WTC11 (cell line): ENCODE data around the gene SLC9B1. TPM values are rescaled to one million over a fixed set of nuclear protein-coding genes. Genes with fewer than 3 reads are reported as not detected.

Experiments used
- ATF1 ChIP-seq: sonication (generic); formaldehyde crosslinking; IDR thresholded peaks from 2 replicates; pipeline ENCODE4 v1.8.1; 2023; ENCODE audit warnings: mild to moderate bottlenecking, moderate library complexity, missing genetic modification reagents
- CREM ChIP-seq: sonication (generic); formaldehyde crosslinking; IDR thresholded peaks from 2 replicates; pipeline ENCODE4 v1.8.1; 2022; ENCODE audit warnings: mild to moderate bottlenecking, missing genetic modification reagents, moderate library complexity
- ELF4 ChIP-seq: sonication (generic); formaldehyde crosslinking; IDR thresholded peaks from 2 replicates; pipeline ENCODE4 v1.8.1; 2022; ENCODE audit warnings: low read depth, mild to moderate bottlenecking, moderate library complexity, missing genetic modification reagents
- EMX1 ChIP-seq: fragments of 250-450 bp; sonication (Bioruptor Pico); IDR thresholded peaks from 2 replicates; pipeline ENCODE4 v1.8.0; 2021; ENCODE audit warnings: mild to moderate bottlenecking
- FOXJ3 ChIP-seq: sonication (generic); formaldehyde crosslinking; IDR thresholded peaks from 2 replicates; pipeline ENCODE4 v1.9.0; 2021; ENCODE audit warnings: missing genetic modification reagents, mild to moderate bottlenecking, borderline replicate concordance
- GABPB1 ChIP-seq: sonication (generic); formaldehyde crosslinking; IDR thresholded peaks from 2 replicates; pipeline ENCODE4 v1.8.1; 2023; ENCODE audit warnings: mild to moderate bottlenecking, missing genetic modification reagents
- GRHL2 ChIP-seq: fragments of 250-450 bp; sonication (Bioruptor Pico); IDR thresholded peaks from 2 replicates; pipeline ENCODE4 v1.8.0; 2022; ENCODE audit warnings: mild to moderate bottlenecking, moderate library complexity; ENCODE audit not compliant: insufficient replicate concordance, severe bottlenecking
- GTF2I ChIP-seq: fragments of 250-450 bp; sonication (Bioruptor Pico); conservative IDR thresholded peaks from 2 replicates; pipeline ENCODE4 v1.4.0; 2021; ENCODE audit warnings: mild to moderate bottlenecking
- MXD4 ChIP-seq: fragments of 250-450 bp; sonication (Bioruptor Pico); IDR thresholded peaks from 2 replicates; pipeline ENCODE4 v1.8.0; 2021; ENCODE audit warnings: mild to moderate bottlenecking, moderate library complexity, borderline replicate concordance
- RELA ChIP-seq: sonication (generic); formaldehyde crosslinking; IDR thresholded peaks from 2 replicates; pipeline ENCODE4 v1.8.1; 2022; ENCODE audit warnings: missing genetic modification reagents, mild to moderate bottlenecking, borderline replicate concordance
- SOX15 ChIP-seq: fragments of 250-450 bp; sonication (Bioruptor Pico); IDR thresholded peaks from 2 replicates; pipeline ENCODE4 v1.9.0; 2021; ENCODE audit warnings: mild to moderate bottlenecking
- SP1 ChIP-seq: sonication (generic); formaldehyde crosslinking; conservative IDR thresholded peaks from 2 replicates; pipeline ENCODE4 v1.8.1; 2022; ENCODE audit warnings: missing genetic modification reagents
- TP53 ChIP-seq: sonication (generic); formaldehyde crosslinking; IDR thresholded peaks from 2 replicates; pipeline ENCODE4 v1.8.1; 2023; ENCODE audit warnings: mild to moderate bottlenecking, missing genetic modification reagents
- ZNF219 ChIP-seq: sonication (generic); formaldehyde crosslinking; IDR thresholded peaks from 2 replicates; pipeline ENCODE4 v1.8.0; 2023; ENCODE audit warnings: missing genetic modification reagents, mild to moderate bottlenecking, borderline replicate concordance
- ZNF263 ChIP-seq: sonication (generic); formaldehyde crosslinking; IDR thresholded peaks from 2 replicates; pipeline ENCODE4 v1.8.1; 2022; ENCODE audit warnings: low read depth, mild to moderate bottlenecking, moderate library complexity, missing genetic modification reagents
- ZNF317 ChIP-seq: sonication (generic); formaldehyde crosslinking; IDR thresholded peaks from 2 replicates; pipeline ENCODE4 v1.8.1; 2023; ENCODE audit warnings: low read depth, mild to moderate bottlenecking, moderate library complexity, missing genetic modification reagents, borderline replicate concordance
- ZNF396 ChIP-seq: fragments of 250-450 bp; sonication (Bioruptor Pico); IDR thresholded peaks from 2 replicates; pipeline ENCODE4 v1.8.0; 2021; ENCODE audit warnings: mild to moderate bottlenecking, moderate library complexity, borderline replicate concordance
- ZNF671 ChIP-seq: fragments of 250-450 bp; sonication (Bioruptor Pico); IDR thresholded peaks from 2 replicates; pipeline ENCODE4 v1.8.0; 2021; ENCODE audit warnings: mild to moderate bottlenecking
- total RNA-seq: library from RNA; stranded (reverse); gene quantifications from 3 replicates; pipeline ENCODE4 v1.2.3, GENCODE V29; 2021
- TF ChIP-seq, protein P1 (sequence below): sonication (generic); formaldehyde crosslinking; IDR thresholded peaks from 2 replicates; pipeline ENCODE4 v1.8.1; 2022; ENCODE audit warnings: mild to moderate bottlenecking, missing genetic modification reagents, moderate library complexity, borderline replicate concordance
- TF ChIP-seq, protein P2 (sequence below): sonication (generic); formaldehyde crosslinking; IDR thresholded peaks from 2 replicates; pipeline ENCODE4 v1.8.1; 2023; ENCODE audit warnings: mild to moderate bottlenecking, missing genetic modification reagents
- TF ChIP-seq, protein P3 (sequence below): fragments of 250-450 bp; sonication (Bioruptor Pico); IDR thresholded peaks from 2 replicates; pipeline ENCODE4 v2.1.2; 2022; ENCODE audit warnings: mild to moderate bottlenecking, moderate library complexity
- TF ChIP-seq, protein P4 (sequence below): fragments of 250-450 bp; sonication (Bioruptor Pico); conservative IDR thresholded peaks from 2 replicates; pipeline ENCODE4 v1.9.0; 2021; ENCODE audit warnings: mild to moderate bottlenecking
- TF ChIP-seq, protein P5 (sequence below): sonication (generic); formaldehyde crosslinking; IDR thresholded peaks from 2 replicates; pipeline ENCODE4 v1.8.1; 2023; ENCODE audit warnings: mild to moderate bottlenecking, missing genetic modification reagents, moderate library complexity
- TF ChIP-seq, protein P6 (sequence below): sonication (generic); formaldehyde crosslinking; conservative IDR thresholded peaks from 2 replicates; pipeline ENCODE4 v1.8.1; 2022; ENCODE audit warnings: mild to moderate bottlenecking, missing genetic modification reagents
- TF ChIP-seq, protein P7 (sequence below): sonication (generic); formaldehyde crosslinking; conservative IDR thresholded peaks from 2 replicates; pipeline ENCODE4 v1.8.1; 2023; ENCODE audit warnings: mild to moderate bottlenecking, low read depth, missing genetic modification reagents, moderate library complexity
- TF ChIP-seq, protein P8 (sequence below): sonication (generic); formaldehyde crosslinking; IDR thresholded peaks from 2 replicates; pipeline ENCODE4 v1.8.1; 2022; ENCODE audit warnings: mild to moderate bottlenecking, moderate library complexity, missing genetic modification reagents
- TF ChIP-seq, protein P9 (sequence below): fragments of 250-450 bp; sonication (Bioruptor Pico); IDR thresholded peaks from 2 replicates; pipeline ENCODE4 v1.9.0; 2021; ENCODE audit warnings: mild to moderate bottlenecking

SLC9B1 gene
- total RNA-seq, 1 experiment from 2014 or later: 0.59 TPM

DNA sequence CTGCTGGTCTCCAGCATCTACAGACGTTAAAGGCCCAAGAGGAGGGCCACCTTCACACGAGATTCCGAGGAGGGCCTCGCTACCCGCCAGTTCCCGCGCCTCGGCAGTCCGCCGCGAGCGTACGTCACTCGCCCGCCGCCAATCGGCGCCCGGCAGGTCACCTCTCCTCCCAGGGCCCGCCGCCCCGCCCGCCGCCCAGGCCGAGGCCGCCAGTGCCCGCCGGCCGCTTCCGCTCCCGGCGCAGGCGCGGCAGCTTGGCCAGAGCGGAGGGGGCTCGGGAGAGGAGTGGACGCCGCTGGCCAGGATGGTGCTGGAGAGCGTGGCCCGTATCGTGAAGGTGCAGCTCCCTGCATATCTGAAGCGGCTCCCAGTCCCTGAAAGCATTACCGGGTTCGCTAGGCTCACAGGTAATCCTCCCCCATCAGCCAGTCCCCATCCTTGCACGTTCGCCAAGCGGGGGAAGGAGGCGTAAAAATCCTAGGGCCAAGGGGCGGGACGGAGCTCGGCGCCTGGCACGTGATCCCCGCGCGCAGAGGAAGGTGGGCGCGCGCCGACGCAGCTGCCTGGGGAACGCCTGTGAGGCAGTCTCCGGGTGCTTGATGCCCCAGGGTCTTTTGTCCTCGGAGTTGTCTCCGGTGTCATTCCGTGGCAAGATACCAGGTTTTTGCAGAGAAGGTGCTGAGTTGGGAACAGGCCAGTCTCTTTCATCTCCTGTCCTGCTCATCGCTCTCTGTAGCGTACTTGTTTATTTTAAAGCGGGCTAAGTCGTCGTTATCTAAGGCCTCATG, 150.5 kb downstream of the SLC9B1 start, which contains the start of gene CISD2 (continued):
- TF ChIP-seq, protein P1, sequence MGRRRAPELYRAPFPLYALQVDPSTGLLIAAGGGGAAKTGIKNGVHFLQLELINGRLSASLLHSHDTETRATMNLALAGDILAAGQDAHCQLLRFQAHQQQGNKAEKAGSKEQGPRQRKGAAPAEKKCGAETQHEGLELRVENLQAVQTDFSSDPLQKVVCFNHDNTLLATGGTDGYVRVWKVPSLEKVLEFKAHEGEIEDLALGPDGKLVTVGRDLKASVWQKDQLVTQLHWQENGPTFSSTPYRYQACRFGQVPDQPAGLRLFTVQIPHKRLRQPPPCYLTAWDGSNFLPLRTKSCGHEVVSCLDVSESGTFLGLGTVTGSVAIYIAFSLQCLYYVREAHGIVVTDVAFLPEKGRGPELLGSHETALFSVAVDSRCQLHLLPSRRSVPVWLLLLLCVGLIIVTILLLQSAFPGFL (CRISPR knock-in tag): peak; percentile 89; the same call in 1 of the 2 replicates
- TF ChIP-seq SP1: peak; percentile 77
- no peak for TF ChIP-seq FOXJ3 (CRISPR knock-in tag)
- peak; percentile 80 for TF ChIP-seq CREM (CRISPR knock-in tag)
- TF ChIP-seq, protein P2, sequence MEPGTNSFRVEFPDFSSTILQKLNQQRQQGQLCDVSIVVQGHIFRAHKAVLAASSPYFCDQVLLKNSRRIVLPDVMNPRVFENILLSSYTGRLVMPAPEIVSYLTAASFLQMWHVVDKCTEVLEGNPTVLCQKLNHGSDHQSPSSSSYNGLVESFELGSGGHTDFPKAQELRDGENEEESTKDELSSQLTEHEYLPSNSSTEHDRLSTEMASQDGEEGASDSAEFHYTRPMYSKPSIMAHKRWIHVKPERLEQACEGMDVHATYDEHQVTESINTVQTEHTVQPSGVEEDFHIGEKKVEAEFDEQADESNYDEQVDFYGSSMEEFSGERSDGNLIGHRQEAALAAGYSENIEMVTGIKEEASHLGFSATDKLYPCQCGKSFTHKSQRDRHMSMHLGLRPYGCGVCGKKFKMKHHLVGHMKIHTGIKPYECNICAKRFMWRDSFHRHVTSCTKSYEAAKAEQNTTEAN (CRISPR knock-in tag): peak; percentile 94
- TF ChIP-seq EMX1: 0 out of 2 replicates have a peak, but pooled peaks have one; percentile 27
- TF ChIP-seq, protein P3, sequence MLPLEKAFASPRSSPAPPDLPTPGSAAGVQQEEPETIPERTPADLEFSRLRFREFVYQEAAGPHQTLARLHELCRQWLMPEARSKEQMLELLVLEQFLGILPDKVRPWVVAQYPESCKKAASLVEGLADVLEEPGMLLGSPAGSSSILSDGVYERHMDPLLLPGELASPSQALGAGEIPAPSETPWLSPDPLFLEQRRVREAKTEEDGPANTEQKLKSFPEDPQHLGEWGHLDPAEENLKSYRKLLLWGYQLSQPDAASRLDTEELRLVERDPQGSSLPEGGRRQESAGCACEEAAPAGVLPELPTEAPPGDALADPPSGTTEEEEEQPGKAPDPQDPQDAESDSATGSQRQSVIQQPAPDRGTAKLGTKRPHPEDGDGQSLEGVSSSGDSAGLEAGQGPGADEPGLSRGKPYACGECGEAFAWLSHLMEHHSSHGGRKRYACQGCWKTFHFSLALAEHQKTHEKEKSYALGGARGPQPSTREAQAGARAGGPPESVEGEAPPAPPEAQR (CRISPR knock-in tag): no peak
- TF ChIP-seq, protein P4, sequence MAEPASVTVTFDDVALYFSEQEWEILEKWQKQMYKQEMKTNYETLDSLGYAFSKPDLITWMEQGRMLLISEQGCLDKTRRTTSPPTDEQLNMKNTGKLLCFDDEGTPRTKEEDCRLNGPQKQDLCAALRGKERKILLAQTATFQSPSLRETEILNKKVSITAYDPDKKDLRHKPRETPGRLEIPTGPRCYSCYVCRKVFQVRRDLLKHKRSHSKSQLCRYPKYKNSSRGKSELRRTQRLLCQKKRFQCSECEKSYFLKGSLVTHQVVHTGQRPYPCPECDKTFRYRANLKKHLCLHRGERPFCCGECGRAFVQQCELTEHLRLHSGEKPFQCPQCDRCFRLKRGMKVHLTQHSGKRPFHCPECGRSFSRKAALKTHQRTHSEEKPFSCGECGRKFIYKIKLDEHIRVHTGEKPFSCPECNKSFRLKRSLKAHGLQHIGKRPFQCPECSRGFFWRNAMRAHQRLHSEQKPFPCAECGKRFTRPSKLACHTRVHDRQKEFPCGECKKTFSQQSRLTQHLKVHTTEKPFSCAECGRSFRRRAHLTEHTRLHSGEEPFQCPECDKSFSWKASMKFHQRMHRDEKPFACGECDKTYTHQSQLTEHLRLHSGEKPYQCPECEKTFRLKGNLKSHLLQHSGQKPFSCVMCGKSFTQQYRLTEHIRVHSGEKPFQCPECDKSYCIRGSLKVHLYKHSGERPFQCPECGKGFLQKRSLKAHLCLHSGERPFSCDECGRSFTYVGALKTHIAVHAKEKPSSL: no peak
- peak; percentile 79; the same call in 1 of the 2 replicates for TF ChIP-seq ZNF219 (CRISPR knock-in tag)
- TF ChIP-seq GABPB1 (CRISPR knock-in tag): peak; percentile 55; the same call in 1 of the 2 replicates
- TF ChIP-seq, protein P5, sequence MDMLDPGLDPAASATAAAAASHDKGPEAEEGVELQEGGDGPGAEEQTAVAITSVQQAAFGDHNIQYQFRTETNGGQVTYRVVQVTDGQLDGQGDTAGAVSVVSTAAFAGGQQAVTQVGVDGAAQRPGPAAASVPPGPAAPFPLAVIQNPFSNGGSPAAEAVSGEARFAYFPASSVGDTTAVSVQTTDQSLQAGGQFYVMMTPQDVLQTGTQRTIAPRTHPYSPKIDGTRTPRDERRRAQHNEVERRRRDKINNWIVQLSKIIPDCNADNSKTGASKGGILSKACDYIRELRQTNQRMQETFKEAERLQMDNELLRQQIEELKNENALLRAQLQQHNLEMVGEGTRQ (CRISPR knock-in tag): peak; percentile 97
- TF ChIP-seq SOX15 (CRISPR knock-in tag): no peak
- TF ChIP-seq, protein P6, sequence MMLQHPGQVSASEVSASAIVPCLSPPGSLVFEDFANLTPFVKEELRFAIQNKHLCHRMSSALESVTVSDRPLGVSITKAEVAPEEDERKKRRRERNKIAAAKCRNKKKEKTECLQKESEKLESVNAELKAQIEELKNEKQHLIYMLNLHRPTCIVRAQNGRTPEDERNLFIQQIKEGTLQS: no peak
- TF ChIP-seq, protein P7, sequence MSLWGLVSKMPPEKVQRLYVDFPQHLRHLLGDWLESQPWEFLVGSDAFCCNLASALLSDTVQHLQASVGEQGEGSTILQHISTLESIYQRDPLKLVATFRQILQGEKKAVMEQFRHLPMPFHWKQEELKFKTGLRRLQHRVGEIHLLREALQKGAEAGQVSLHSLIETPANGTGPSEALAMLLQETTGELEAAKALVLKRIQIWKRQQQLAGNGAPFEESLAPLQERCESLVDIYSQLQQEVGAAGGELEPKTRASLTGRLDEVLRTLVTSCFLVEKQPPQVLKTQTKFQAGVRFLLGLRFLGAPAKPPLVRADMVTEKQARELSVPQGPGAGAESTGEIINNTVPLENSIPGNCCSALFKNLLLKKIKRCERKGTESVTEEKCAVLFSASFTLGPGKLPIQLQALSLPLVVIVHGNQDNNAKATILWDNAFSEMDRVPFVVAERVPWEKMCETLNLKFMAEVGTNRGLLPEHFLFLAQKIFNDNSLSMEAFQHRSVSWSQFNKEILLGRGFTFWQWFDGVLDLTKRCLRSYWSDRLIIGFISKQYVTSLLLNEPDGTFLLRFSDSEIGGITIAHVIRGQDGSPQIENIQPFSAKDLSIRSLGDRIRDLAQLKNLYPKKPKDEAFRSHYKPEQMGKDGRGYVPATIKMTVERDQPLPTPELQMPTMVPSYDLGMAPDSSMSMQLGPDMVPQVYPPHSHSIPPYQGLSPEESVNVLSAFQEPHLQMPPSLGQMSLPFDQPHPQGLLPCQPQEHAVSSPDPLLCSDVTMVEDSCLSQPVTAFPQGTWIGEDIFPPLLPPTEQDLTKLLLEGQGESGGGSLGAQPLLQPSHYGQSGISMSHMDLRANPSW (CRISPR knock-in tag): no peak
- TF ChIP-seq ZNF317 (CRISPR knock-in tag): peak; percentile 39; the same call in 1 of the 2 replicates
- no peak for TF ChIP-seq MXD4 (CRISPR knock-in tag)
- TF ChIP-seq TP53 (CRISPR knock-in tag): peak; percentile 85; the same call in 1 of the 2 replicates
- TF ChIP-seq ATF1 (CRISPR knock-in tag): peak; percentile 23; the same call in 1 of the 2 replicates
- TF ChIP-seq, protein P8, sequence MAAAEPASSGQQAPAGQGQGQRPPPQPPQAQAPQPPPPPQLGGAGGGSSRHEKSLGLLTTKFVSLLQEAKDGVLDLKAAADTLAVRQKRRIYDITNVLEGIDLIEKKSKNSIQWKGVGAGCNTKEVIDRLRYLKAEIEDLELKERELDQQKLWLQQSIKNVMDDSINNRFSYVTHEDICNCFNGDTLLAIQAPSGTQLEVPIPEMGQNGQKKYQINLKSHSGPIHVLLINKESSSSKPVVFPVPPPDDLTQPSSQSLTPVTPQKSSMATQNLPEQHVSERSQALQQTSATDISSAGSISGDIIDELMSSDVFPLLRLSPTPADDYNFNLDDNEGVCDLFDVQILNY (CRISPR knock-in tag): peak; percentile 89; the same call in 1 of the 2 replicates
- TF ChIP-seq RELA: 0 out of 2 replicates have a peak, but pooled peaks have one; percentile 68
- no peak; the same call in 1 of the 2 replicates for TF ChIP-seq ELF4 (CRISPR knock-in tag)
- TF ChIP-seq, protein P9, sequence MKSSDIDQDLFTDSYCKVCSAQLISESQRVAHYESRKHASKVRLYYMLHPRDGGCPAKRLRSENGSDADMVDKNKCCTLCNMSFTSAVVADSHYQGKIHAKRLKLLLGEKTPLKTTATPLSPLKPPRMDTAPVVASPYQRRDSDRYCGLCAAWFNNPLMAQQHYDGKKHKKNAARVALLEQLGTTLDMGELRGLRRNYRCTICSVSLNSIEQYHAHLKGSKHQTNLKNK: no peak
- TF ChIP-seq ZNF396 (CRISPR knock-in tag): no peak
- no peak; the same call in 1 of the 2 replicates for TF ChIP-seq ZNF671 (CRISPR knock-in tag)
- no peak for TF ChIP-seq GRHL2 (CRISPR knock-in tag)
- TF ChIP-seq GTF2I (CRISPR knock-in tag): no peak
- peak; percentile 45; the same call in 1 of the 2 replicates for TF ChIP-seq ZNF263 (CRISPR knock-in tag)
